Measurements from ENCODE around the gene PHOSPHO1.

Gene PHOSPHO1

DNA sequence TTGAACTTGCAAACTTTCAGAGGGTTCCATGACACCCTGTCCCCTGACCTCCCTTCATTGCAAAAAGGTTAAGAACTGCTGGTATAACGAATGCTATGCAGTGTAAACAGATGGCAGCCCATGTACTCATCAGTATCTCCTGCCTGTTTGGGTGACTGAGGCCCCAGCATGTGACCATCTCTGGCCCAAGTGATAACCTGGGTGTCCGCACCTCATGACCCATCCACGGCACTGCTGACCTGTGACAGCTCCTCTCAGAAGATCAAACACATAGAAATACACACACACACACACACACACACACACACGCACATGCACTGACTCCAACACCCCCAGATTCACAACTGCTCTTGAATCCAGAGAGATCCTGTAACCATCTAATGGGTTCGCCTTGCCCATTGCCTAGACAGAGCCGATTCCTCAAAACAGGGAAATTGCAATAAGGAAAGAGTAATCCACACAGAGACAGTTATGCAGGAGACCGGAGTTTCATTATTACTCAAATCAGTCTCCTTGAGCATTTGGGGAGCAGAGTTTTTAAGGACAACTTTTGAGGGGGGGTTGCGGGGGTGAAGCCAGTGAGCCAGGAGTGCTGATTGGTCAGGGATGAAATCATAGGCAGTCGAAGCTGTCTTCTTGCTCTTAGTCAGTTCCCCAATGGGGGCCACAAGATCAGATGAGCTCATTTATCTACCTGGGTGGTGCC lies 11.3 kb upstream of the PHOSPHO1 start:
- no peak for DNase-seq

- DNase-seq, result no peak
Observed at GRCh38 chr17:49241040-49241439, 10.5 kb upstream of the PHOSPHO1 start.

GRCh38 chr17:49240619-49241018 lies 10.0 kb upstream of the PHOSPHO1 start:
- no peak for DNase-seq

- DNase-seq, result no peak
Observed at GRCh38 chr17:49239963-49240362, 9.4 kb upstream of the PHOSPHO1 start.

DNA sequence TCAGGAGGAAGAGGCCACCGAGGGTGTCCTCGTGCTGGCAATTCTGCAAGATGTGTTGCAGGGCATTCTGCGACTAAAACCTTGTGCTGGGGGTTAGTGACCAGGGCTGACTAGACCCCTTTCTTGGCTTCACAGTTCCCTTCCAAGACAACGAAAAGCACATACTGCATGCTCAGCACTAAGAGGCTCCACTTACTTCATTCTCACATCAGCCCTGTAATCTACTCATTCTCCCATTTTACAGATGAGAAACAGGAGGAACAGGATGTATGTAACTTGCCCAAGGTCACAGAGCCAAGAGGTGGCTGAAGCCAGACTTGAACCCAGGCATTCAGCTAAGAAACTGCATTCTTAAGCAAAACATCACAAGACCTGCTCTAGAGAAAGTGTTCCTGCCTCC lies 5.3 kb upstream of the PHOSPHO1 start:
- no peak for DNase-seq

- DNase-seq, result no peak
Observed at GRCh38 chr17:49234509-49235080, 4.0 kb upstream of the PHOSPHO1 start.

- no peak for DNase-seq
Observed at GRCh38 chr17:49231563-49231894, 942 bp upstream of the PHOSPHO1 start.

- peak; percentile 1 for DNase-seq
Observed at GRCh38 chr17:49229805-49230600, 584 bp downstream of the PHOSPHO1 start.

DNA sequence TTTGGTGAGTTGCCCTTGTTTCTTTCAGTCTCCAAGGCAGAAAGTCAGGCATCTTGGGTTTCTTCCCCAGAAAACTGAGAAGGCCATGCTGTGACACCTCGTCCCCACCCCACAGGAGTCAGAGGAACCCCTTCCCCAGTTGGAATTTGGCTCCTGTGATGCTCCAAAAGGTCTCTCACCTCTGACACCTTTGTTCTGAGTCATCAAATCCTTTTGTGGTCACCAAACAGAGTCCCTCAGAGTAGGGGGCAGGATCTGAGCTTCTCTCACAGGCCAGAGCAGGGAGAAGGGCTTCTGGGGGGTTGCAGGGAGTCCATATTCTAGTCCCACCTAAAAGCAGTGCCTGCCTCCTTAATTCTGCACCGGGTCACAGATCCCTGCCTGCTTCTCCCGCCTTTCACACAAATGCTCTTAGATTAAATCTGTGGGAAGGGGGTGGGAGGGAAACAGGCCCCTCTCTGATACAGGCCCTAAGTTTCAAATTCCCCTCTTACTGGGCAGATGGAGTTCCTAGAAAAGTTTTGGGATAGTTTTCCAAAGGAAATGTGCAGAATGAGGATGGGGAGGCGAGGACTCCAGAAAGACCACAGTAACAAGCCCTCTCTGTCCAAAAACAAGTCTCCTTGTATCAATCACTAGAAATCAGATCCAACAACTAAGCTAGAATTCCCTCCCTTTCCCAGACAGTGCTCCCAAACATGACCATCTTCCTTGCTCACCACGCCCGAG lies 1.3 kb downstream of the PHOSPHO1 start:
- no peak for DNase-seq

- peak; percentile 48 for DNase-seq
Observed at GRCh38 chr17:49227436-49228261, 2.9 kb downstream of the PHOSPHO1 start.

- no peak for DNase-seq
Observed at GRCh38 chr17:49226771-49227435, 3.7 kb downstream of the PHOSPHO1 start.

DNA sequence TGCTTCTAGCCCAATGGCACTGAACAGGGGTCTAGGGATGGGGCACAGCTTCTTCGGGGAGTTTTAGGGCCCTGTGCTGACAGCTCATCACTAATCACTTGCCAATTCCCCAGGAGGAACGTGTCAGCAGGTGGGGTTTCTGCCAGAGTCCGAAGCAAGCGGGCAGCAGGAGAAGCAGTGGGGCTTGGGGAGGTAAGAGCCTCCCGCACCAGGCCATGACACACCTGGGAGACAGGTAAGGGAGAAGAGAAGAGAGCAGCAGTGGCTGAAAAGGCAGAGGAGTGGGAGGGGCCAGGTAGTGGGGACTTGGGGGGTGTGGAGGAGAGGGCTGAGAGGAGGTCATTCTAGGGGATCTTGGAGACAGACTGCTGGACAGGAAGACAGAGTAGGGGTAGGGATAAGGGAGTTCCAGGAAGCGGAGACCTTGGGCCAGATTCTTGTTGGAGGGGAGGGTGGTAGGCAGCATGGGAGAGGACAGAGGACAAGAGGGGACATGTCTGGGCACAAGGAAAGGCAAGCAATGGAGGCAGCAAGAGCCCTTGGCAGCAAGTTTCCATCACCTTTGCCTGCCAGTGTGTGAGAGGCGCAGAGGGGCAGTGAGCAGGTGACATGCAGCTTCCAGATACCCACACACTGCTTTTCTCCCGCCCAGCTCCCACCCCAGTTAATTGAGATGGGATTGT lies 4.9 kb downstream of the PHOSPHO1 start:
- DNase-seq, result no peak

DNA sequence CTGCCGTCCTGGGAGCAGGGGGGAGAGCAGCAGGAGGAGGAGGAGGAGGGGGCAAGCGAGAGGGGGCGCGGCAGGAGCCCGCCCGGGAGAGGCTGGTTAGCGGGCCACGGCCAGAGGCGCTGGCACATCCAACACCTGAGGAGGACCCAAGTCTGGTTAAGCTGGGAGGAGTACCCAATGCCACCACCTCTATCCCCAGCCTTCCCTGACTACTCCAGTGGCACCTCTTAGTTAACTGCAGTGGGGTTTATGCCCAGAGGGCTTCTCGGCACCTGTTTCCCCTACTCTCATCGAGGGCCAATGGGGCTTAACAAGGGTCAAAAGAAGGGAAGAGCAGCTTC lies 5.6 kb downstream of the PHOSPHO1 start:
- DNase-seq, result no peak

GRCh38 chr17:49224198-49224996 lies 6.2 kb downstream of the PHOSPHO1 start:
- peak; percentile 48 for DNase-seq

DNA sequence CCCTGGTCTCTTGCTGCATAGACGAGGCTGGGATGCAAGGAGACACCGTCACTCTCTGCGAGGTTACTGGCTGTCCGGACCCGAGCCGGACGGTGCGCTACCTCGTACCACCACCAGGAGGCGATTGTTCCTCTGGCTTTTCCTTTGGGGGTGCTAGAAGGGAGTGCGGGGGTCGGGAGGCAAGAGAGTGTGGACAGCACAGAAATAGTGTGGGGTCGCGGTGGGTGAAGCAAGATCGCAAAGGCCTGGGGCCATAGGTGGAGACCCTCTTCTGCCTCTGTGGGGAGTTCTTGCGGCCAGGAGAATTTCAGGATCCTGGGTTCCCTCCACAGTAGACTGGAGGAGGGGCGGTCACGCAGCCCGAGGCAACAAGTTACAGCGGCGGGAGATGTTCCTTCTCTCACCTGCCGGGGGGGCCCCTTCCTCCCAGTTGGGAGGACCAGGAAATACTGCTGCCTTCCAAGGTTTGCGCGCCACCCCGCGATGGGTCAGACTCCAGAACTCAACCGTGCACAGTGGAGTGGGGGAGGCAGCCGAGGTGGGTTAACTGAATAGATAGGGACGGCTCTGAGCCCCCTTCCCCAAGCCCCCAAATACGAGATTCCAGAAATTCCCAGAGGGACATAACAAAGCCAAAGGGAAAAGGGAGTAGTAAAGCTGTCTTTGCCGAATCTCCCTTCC lies 6.9 kb downstream of the PHOSPHO1 start:
- DNase-seq, result peak; percentile 42

- no peak for DNase-seq
Observed at GRCh38 chr17:49223168-49223516, 7.4 kb downstream of the PHOSPHO1 start.

GRCh38 chr17:49219987-49220386 lies 10.6 kb downstream of the PHOSPHO1 start:
- DNase-seq, result no peak

GRCh38 chr17:49218941-49219913 lies 11.4 kb downstream of the PHOSPHO1 start:
- no peak for DNase-seq
